ENCODE measurements around the gene MTRF1L. TPM values are rescaled to one million over a fixed set of nuclear protein-coding genes. Genes with fewer than 3 reads are reported as not detected.
A peak's percentile ranks its signal among the peaks of the same experiment; 100 is the strongest.
"Not testable (repeated sequence)": the region's sequence is repeated elsewhere in the genome, so short reads cannot be mapped to it uniquely, and the experiment has no call there.

Gene MTRF1L
- total and polyA plus RNA-seq, 7 experiments from 2014 or later, result 6.1 to 18.1 (median 10.6) TPM

DNA sequence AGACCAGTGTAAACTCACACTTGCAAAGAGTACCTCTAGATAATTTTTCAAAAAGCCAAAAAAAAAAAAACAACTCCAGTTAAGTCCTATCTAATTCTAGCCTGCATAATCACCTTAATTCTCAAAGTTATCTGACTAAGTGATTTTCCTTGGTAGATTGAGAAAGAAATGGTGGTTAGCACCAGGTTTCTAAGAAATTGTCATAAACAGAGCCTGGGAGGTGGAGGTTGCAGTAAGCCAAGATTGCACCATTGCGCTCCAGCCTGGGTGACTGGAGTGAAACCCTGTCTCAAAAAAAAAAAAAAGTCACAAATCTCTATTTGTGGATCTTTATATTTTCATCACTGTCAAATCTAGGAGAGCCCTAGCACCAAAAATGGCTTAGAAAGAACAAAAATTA is 28.6 kb downstream of the MTRF1L start:
- peak overlapping the region in 2 of 10 donors; percentile 8 to 60 for H3K4me3 Mint-ChIP-seq
- peaks cover 17 to 53% (median 23%) of the 10 kb centered on the region in 7 donors for H3K4me1 Mint-ChIP-seq

DNA sequence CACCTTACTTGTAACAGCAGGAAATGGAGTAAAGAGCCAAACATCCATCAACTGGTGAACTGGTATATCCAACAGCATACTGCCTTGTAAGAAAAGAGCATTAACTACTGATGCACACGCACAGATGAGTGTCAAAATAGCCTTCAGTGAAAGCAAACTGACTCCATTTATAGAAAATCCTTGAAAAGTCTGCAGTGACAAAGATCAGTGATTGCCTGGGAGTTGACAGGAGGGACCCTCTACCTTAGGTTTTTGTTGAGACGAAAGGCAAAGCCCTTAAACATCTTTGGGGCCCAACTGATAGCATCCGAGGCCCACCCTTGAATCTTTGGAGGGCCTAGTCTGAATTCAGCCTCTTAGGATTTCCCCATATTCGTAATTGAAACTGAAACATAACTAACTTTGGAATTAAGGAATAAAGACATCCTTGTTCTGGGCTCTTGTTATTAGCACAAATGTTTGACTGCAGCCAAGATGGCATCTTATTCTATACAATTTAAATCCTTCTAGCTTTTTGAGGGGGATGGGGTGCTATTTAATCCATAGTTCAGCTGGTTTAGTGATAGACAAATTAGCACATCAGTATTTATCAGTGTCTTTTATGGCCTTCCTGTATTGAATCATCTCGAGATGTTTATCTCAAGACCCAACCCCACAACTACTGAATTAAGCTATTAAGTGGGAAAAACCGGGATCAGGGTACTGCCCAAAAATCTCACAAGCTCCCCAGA is 32.7 kb downstream of the MTRF1L start:
- ChIA-PET POLR2A (no interaction called here), CTCF (no interaction called here)
- no peak overlapping the region for H3K4me3 Mint-ChIP-seq
- H3K36me3 Mint-ChIP-seq, result peaks cover 27 to 67% (median 63%) of the 10 kb centered on the region in 5 donors
- DNase-seq (no peak), ATAC-seq (no peak)
- Histone ChIP-seq H3K9me3 (ENCODE audit: control insufficient read depth in 2 of 3, low read length in 3 of 3) (peaks cover 0 to 11% (median 0%) of the 10 kb centered on the region in 3 experiments), H3K36me3 (ENCODE audit: control insufficient read depth in 2 of 3, insufficient read depth in 3 of 3, low read length in 3 of 3) (peaks cover 0 to 53% (median 17%) of the 10 kb centered on the region in 3 experiments), H3K4me3 (ENCODE audit: low read length) (no peak overlapping the region), H3K27me3 (ENCODE audit: control insufficient read depth in 2 of 2, insufficient read depth in 2 of 2, low read length in 2 of 2) (no peaks in the 10 kb centered on the region), H3K27ac (ENCODE audit: low read depth, low read length) (no peak overlapping the region), H3K4me1 (ENCODE audit: control insufficient read depth in 2 of 2, insufficient read depth in 2 of 2, low read length in 2 of 2) (peaks cover 0 to 3% of the 10 kb centered on the region in 2 donors)
- H3K27ac Mint-ChIP-seq, result no peak overlapping the region
- H3K27me3 Mint-ChIP-seq, result peaks cover 0 to 13% (median 0%) of the 10 kb centered on the region in 5 donors
- intact Hi-C loops (cut with micrococcal nuclease), result loop anchor here (5.0 to 10.0 kb wide), 2 partner anchors 37 to 785 kb away; no protein-coding TSS in a partner anchor
- H3K4me1 Mint-ChIP-seq, result peaks cover 2 to 19% (median 3%) of the 10 kb centered on the region in 7 donors
- peaks cover 14 to 67% (median 41%) of the 10 kb centered on the region in 11 donors for H3K9me3 Mint-ChIP-seq

More for the DNA sequence above, 28.6 kb downstream of the MTRF1L start:
- peaks cover 0 to 11% (median 0%) of the 10 kb centered on the region in 3 experiments for H3K9me3 ChIP-seq (ENCODE audit: control insufficient read depth in 2 of 3, low read length in 3 of 3)
- ChIA-PET POLR2A (no interaction called here), CTCF (interaction anchor here (1.3 kb wide), 1 partner anchor 26 kb away, joined by 4 read pairs; no protein-coding TSS in a partner anchor)
- no peaks in the 10 kb centered on the region for H3K27me3 Mint-ChIP-seq
- H3K4me3 ChIP-seq (ENCODE audit: low read length), result no peak overlapping the region
- H3K36me3 ChIP-seq (ENCODE audit: control insufficient read depth in 2 of 3, insufficient read depth in 3 of 3, low read length in 3 of 3), result peaks cover 0 to 57% (median 17%) of the 10 kb centered on the region in 3 experiments
- H3K27me3 ChIP-seq (ENCODE audit: control insufficient read depth in 2 of 2, insufficient read depth in 2 of 2, low read length in 2 of 2), result no peaks in the 10 kb centered on the region
- peaks cover 0 to 5% of the 10 kb centered on the region in 2 donors for H3K4me1 ChIP-seq (ENCODE audit: control insufficient read depth in 2 of 2, insufficient read depth in 2 of 2, low read length in 2 of 2)
- H3K36me3 Mint-ChIP-seq, result peaks cover 24 to 77% (median 70%) of the 10 kb centered on the region in 5 donors
- H3K27ac ChIP-seq (ENCODE audit: low read depth, low read length), result no peak overlapping the region
- intact Hi-C loops (cut with micrococcal nuclease), result loop anchor here (5.0 to 10.0 kb wide), 2 partner anchors 33 to 789 kb away; no protein-coding TSS in a partner anchor
- peaks cover 7 to 32% (median 12%) of the 10 kb centered on the region in 11 donors for H3K9me3 Mint-ChIP-seq
- ATAC-seq (peak; percentile 18), DNase-seq (no peak)
- H3K27ac Mint-ChIP-seq, result peak overlapping the region in 1 of 9 donors; percentile 46

DNA sequence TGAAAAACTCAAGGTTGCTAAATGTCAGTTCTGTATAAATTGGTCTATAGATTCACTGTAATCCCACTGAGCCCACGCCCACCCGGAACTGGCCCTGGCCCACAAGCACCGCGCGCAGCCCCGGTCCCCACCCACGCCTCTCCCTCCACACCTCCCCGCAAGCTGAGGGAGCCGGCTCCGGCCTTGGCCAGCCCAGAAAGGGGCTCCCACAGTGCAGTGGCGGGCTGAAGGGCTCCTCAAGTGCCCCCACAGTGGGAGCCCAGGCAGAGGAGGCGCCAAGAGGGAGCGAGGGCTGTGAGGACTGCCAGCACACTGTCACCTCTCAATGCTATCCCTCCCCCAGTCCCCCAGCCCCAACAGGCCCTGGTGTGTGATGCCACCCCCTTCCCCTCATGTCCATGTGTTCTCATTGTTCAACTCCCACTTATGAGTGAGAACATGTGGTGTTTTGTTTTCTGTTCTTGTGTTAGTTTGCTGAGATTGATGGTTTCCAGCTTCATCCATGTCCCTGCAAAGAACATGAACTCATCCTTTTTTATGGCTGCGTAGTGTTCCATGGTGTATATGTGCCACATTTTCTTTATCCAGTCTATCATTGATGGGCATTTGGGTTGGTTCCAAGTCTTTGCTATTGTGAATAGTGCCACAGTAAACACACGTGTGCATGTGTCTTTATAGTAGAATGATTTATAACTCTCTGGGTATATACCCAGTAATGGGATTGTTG is 36.2 kb downstream of the MTRF1L start:
- CTCF ChIA-PET; POLR2A ChIA-PET; H3K4me1 ChIP-seq (ENCODE audit: control insufficient read depth in 2 of 2, insufficient read depth in 2 of 2, low read length in 2 of 2); H3K27ac Mint-ChIP-seq; H3K27me3 ChIP-seq (ENCODE audit: control insufficient read depth in 2 of 2, insufficient read depth in 2 of 2, low read length in 2 of 2); H3K4me3 Mint-ChIP-seq; DNase-seq; H3K4me3 ChIP-seq (ENCODE audit: low read length); H3K27ac ChIP-seq (ENCODE audit: low read depth, low read length); ATAC-seq; intact Hi-C loops (cut with micrococcal nuclease); H3K4me1 Mint-ChIP-seq: not testable (repeated sequence)
- H3K9me3 Mint-ChIP-seq, result peaks cover 17 to 71% (median 42%) of the 10 kb centered on the region in 11 donors
- peaks cover 22 to 36% (median 32%) of the 10 kb centered on the region in 5 donors for H3K36me3 Mint-ChIP-seq
- H3K27me3 Mint-ChIP-seq, result peaks cover 7 to 36% (median 8%) of the 10 kb centered on the region in 5 donors
- H3K36me3 ChIP-seq (ENCODE audit: control insufficient read depth in 2 of 3, insufficient read depth in 3 of 3, low read length in 3 of 3), result peaks cover 0 to 20% (median 3%) of the 10 kb centered on the region in 3 experiments
- peaks cover 0 to 11% (median 0%) of the 10 kb centered on the region in 3 experiments for H3K9me3 ChIP-seq (ENCODE audit: control insufficient read depth in 2 of 3, low read length in 3 of 3)

DNA sequence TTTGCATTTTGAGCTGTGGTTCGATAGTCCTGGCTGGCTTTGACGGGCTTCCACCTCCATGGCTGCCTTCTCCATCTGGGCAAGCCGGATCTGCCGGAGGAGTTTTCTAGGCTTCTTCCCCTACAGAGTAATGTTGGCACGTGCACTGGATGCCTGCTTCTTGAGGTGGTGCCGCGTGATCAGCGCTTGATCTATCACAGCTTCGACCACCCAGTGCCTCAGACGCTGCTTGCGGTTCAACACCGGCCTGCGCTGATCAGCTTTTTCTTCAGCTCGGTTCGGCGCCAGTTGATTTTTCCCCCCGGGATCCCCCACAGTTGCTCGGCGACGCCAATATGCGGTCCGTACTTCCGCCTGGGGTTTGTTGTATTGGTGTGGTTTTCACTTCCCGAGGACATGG is 43.2 kb downstream of the MTRF1L start:
- ATAC-seq, result no peak
- H3K4me1 ChIP-seq (ENCODE audit: control insufficient read depth in 2 of 2, insufficient read depth in 2 of 2, low read length in 2 of 2), result no peaks in the 10 kb centered on the region
- ChIA-PET POLR2A (no interaction called here), CTCF (no interaction called here)
- no peak for DNase-seq
- H3K27ac ChIP-seq (ENCODE audit: low read depth, low read length), result no peak overlapping the region
- no peak overlapping the region for H3K4me3 Mint-ChIP-seq
- no peak overlapping the region for H3K4me3 ChIP-seq (ENCODE audit: low read length)
- peaks cover 0 to 4% (median 0%) of the 10 kb centered on the region in 11 donors for H3K9me3 Mint-ChIP-seq
- no peaks in the 10 kb centered on the region for H3K36me3 ChIP-seq (ENCODE audit: control insufficient read depth in 2 of 3, insufficient read depth in 3 of 3, low read length in 3 of 3)
- intact Hi-C loops (cut with micrococcal nuclease), result no loop called here
- H3K9me3 ChIP-seq (ENCODE audit: control insufficient read depth in 2 of 3, low read length in 3 of 3), result no peaks in the 10 kb centered on the region
- H3K27ac Mint-ChIP-seq, result no peak overlapping the region
- H3K27me3 Mint-ChIP-seq, result peaks cover 13 to 36% (median 22%) of the 10 kb centered on the region in 5 donors
- no peaks in the 10 kb centered on the region for H3K4me1 Mint-ChIP-seq
- no peaks in the 10 kb centered on the region for H3K27me3 ChIP-seq (ENCODE audit: control insufficient read depth in 2 of 2, insufficient read depth in 2 of 2, low read length in 2 of 2)
- H3K36me3 Mint-ChIP-seq, result peaks cover 0 to 4% (median 0%) of the 10 kb centered on the region in 5 donors

DNA sequence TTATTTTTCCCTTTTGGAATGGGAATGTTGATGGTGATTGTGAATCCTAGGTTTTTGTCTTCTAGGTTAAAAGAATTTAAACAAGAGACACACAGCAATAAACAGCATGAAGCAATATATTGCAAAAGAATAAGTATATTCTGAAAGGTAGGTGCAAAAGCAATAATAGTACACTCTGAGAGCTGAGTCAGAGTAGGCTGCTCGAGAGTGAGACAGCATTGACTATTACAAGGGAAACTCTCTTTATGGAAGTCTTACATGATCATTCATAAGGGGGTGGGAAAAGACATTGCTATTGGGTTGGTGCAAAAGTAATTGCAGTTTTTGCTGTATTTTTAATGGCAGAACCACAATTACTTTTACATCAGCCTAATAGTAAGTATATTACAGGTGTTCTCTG is 44.7 kb downstream of the MTRF1L start:
- Histone ChIP-seq H3K27ac (ENCODE audit: low read depth, low read length) (no peak overlapping the region), H3K9me3 (ENCODE audit: control insufficient read depth in 2 of 3, low read length in 3 of 3) (no peaks in the 10 kb centered on the region), H3K4me1 (ENCODE audit: control insufficient read depth in 2 of 2, insufficient read depth in 2 of 2, low read length in 2 of 2) (no peaks in the 10 kb centered on the region), H3K27me3 (ENCODE audit: control insufficient read depth in 2 of 2, insufficient read depth in 2 of 2, low read length in 2 of 2) (no peaks in the 10 kb centered on the region), H3K36me3 (ENCODE audit: control insufficient read depth in 2 of 3, insufficient read depth in 3 of 3, low read length in 3 of 3) (no peaks in the 10 kb centered on the region), H3K4me3 (ENCODE audit: low read length) (no peak overlapping the region)
- ChIA-PET CTCF (interaction anchor here (0.7 kb wide), 1 partner anchor 20 kb away, joined by 3 read pairs; no protein-coding TSS in a partner anchor), POLR2A (no interaction called here)
- no peak overlapping the region for H3K27ac Mint-ChIP-seq
- no peak for ATAC-seq
- H3K4me1 Mint-ChIP-seq, result no peaks in the 10 kb centered on the region
- DNase-seq, result no peak
- intact Hi-C loops (cut with micrococcal nuclease), result no loop called here
- peaks cover 18 to 40% (median 22%) of the 10 kb centered on the region in 5 donors for H3K27me3 Mint-ChIP-seq
- H3K4me3 Mint-ChIP-seq, result no peak overlapping the region
- H3K36me3 Mint-ChIP-seq, result peaks cover 0 to 4% (median 0%) of the 10 kb centered on the region in 5 donors
- H3K9me3 Mint-ChIP-seq, result no peaks in the 10 kb centered on the region

DNA sequence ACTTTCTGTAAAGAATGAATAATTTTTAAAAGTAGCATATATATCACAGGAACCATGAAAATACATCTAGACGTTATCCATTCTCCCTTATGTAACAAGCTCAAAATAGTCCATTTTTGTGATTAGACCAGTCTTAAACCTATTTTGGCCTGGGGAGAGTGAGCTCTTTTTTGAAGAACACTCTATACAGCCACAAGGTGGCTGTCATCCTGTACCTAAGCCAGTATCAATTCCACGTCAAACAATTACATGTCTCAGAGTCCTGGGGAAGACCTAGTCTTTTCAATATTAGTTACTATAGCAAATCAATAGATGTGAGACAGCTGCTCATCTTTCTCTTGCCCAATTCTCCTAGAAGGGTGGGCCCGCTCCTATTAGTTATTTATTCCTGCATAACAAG is 48.1 kb downstream of the MTRF1L start:
- peaks cover 0 to 4% (median 0%) of the 10 kb centered on the region in 7 donors for H3K4me1 Mint-ChIP-seq
- intact Hi-C loops (cut with micrococcal nuclease), result loop anchor here (1.0 kb wide), 1 partner anchor 70 kb away; no protein-coding TSS in a partner anchor
- H3K27ac Mint-ChIP-seq, result no peak overlapping the region
- Histone ChIP-seq H3K27me3 (ENCODE audit: control insufficient read depth in 2 of 2, insufficient read depth in 2 of 2, low read length in 2 of 2) (peaks cover 0 to 7% of the 10 kb centered on the region in 2 donors), H3K27ac (ENCODE audit: low read depth, low read length) (no peak overlapping the region), H3K9me3 (ENCODE audit: control insufficient read depth in 2 of 3, low read length in 3 of 3) (no peaks in the 10 kb centered on the region), H3K4me1 (ENCODE audit: control insufficient read depth in 2 of 2, insufficient read depth in 2 of 2, low read length in 2 of 2) (no peaks in the 10 kb centered on the region), H3K36me3 (ENCODE audit: control insufficient read depth in 2 of 3, insufficient read depth in 3 of 3, low read length in 3 of 3) (no peaks in the 10 kb centered on the region), H3K4me3 (ENCODE audit: low read length) (no peak overlapping the region)
- no peak for DNase-seq
- ChIA-PET POLR2A (no interaction called here), CTCF (interaction anchor here (0.5 to 1.6 kb wide), 5 partner anchors 9 to 71 kb away, joined by 3 to 4 read pairs (median 3); no protein-coding TSS in a partner anchor)
- H3K9me3 Mint-ChIP-seq, result no peaks in the 10 kb centered on the region
- no peak overlapping the region for H3K4me3 Mint-ChIP-seq
- peaks cover 11 to 33% (median 26%) of the 10 kb centered on the region in 5 donors for H3K27me3 Mint-ChIP-seq
- ATAC-seq, result no peak
- H3K36me3 Mint-ChIP-seq, result no peaks in the 10 kb centered on the region

Measured in naive thymus-derived CD4-positive, alpha-beta T cell (primary cell).